SJCRH30 (cell line): ENCODE measurements around the gene RRAS. TPM values are rescaled to one million over a fixed set of nuclear protein-coding genes. Genes with fewer than 3 reads are reported as not detected.
"Not testable (repeated sequence)": the region's sequence is repeated elsewhere in the genome, so short reads cannot be mapped to it uniquely, and the experiment has no call there.

Experiments
- DNase-seq, 2 experiments: peaks; one replicate each; pipeline ENCODE4 v3.0.0-alpha.2; 2015 to 2020
- H3K27ac ChIP-seq: fragments of 250-450 bp; sonication (Bioruptor Pico); 2 replicates; pipeline ENCODE4 v1.5.1; 2020; ENCODE audit warnings: mild to moderate bottlenecking, moderate library complexity
- H3K27me3 ChIP-seq: fragments of 250-450 bp; sonication (Bioruptor Pico); 2 replicates; pipeline ENCODE4 v1.5.1; 2020; ENCODE audit warnings: mild to moderate bottlenecking, moderate library complexity
- H3K36me3 ChIP-seq: fragments of 250-450 bp; sonication (Bioruptor Pico); 2 replicates; pipeline ENCODE4 v1.5.1; 2020; ENCODE audit warnings: mild to moderate bottlenecking, moderate library complexity
- H3K4me1 ChIP-seq: fragments of 250-450 bp; sonication (Bioruptor Pico); 2 replicates; pipeline ENCODE4 v1.5.1; 2020; ENCODE audit warnings: mild to moderate bottlenecking, moderate library complexity
- H3K4me3 ChIP-seq: fragments of 250-450 bp; sonication (Bioruptor Pico); 2 replicates; pipeline ENCODE4 v1.5.1; 2020; ENCODE audit warnings: mild to moderate bottlenecking, moderate library complexity
- H3K9me3 ChIP-seq: fragments of 250-450 bp; sonication (Bioruptor Pico); replicated peaks from 2 replicates; pipeline ENCODE4 v1.5.1; 2020; ENCODE audit warnings: mild to moderate bottlenecking, moderate library complexity
- total RNA-seq: library from RNA; depleted of rRNA; stranded (reverse); fragments of >200 nt; shearing (Covaris generic); gene quantifications from 2 replicates; pipeline ENCODE4 v1.2.3, GENCODE V29; 2014

The RRAS gene
- total RNA-seq, 1 experiment from 2014 or later, result 7.6 TPM

DNA sequence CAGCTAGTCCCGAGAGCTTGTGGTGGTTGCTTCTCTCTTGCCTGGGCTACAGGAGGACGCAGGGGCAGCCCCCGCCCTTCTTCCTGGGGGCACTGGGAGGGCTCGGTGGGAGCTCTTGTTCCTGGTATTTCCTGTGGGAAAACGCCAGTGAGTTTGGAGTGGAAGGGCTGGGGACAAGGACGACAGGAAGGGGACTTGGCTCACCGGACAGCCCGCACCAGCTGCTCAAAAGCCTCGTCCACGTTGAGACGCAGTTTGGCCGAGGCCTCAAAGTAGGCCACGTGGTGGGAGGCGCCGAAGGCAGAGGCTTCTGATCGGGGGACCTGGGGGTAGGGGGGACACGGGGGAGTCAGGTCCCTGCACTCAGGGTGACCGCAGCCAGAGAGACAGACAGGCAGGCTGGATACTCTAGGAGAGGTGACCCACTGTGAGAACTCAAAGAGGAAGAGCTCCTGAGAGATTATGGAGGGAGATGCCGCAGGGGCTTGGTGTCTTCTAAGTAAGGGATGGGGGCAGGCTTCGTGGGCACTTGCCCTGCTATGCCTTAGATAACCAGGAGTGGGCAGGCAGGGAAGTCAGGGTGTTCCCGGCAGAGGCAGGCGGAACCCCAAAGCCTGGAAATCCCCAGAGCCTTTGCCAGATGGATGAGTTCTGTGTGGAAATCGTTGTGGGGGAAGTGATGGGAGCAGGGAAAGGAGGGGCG is 4.3 kb downstream of the RRAS start:
- H3K4me1 ChIP-seq, result peaks cover 11% of the 10 kb centered on the region
- no peaks in the 10 kb centered on the region for H3K27me3 ChIP-seq
- H3K9me3 ChIP-seq, result no peaks in the 10 kb centered on the region
- no peak overlapping the region for H3K27ac ChIP-seq
- DNase-seq, result peak; percentile 32 to 58
- H3K4me3 ChIP-seq, result no peak overlapping the region
- no peaks in the 10 kb centered on the region for H3K36me3 ChIP-seq

DNA sequence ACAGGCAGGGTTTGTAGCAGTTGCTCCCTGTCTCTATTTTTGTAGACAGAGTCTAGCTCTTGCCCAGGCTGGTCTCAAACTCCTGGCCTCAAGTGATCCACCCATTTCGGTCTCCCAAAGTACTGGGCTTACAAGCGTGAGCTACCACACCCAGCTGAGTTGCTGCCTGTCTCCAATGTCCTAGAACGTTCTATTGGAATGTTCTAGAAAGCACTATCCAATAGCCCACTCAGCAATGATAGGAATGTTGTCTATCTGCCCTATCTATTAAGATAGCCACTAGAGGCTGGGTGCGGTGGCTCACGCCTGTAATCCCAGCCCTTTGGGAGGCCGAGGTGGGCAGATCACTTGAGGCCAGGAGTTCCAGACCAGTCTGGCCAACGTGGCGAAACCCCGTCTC is 6.7 kb downstream of the RRAS start:
- H3K4me3 ChIP-seq, H3K4me1 ChIP-seq, H3K36me3 ChIP-seq, H3K9me3 ChIP-seq, DNase-seq, H3K27me3 ChIP-seq, H3K27ac ChIP-seq: not testable (repeated sequence)

GRCh38 chr19:49632576-49632975 is 7.4 kb downstream of the RRAS start:
- 0 out of 2 replicates have a peak, but pooled peaks cover 2% of the 10 kb centered on the region for H3K36me3 ChIP-seq
- H3K27ac ChIP-seq, result no peak overlapping the region
- H3K4me3 ChIP-seq, result no peak overlapping the region
- H3K27me3 ChIP-seq, result no peaks in the 10 kb centered on the region
- H3K9me3 ChIP-seq, result no peaks in the 10 kb centered on the region
- DNase-seq, result no peak
- H3K4me1 ChIP-seq, result peaks cover 5% of the 10 kb centered on the region

- Histone ChIP-seq H3K27ac (no peak overlapping the region), H3K27me3 (no peaks in the 10 kb centered on the region), H3K9me3 (no peaks in the 10 kb centered on the region), H3K4me3 (no peak overlapping the region), H3K4me1 (peaks cover 5% of the 10 kb centered on the region), H3K36me3 (peaks cover 9% of the 10 kb centered on the region)
- DNase-seq, result no peak
These were observed 8.2 kb downstream of the RRAS start for GRCh38 chr19:49631610-49632192.

DNA sequence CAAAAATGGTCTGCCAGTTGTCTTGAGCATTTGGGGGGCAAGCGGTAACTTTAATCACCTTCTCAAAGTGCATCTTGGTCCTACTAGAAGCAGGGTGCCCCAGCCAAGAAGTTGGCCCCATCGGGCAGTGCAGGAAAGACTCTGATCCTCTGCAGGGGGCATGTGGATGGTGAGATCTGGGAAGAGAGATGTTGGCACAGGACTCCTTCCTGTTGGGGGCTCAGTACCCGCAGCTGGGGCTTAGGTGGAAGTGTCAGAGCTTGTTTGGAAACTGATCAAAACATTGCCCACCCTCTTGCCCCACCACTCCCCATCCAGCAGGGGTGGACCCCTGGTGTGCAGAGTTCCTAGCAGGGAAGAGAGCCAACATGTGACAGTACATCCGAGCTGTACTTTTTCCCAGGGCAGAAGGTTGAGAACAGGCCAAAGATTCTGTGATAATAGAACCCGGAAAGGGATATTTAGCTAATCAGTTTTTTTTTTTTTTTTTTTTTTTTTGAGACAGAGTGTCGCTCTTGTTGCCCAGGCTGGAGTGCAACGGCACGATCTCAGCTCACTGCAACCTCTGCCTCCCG is 8.8 kb downstream of the RRAS start:
- Histone ChIP-seq H3K9me3 (no peaks in the 10 kb centered on the region), H3K27me3 (no peaks in the 10 kb centered on the region), H3K4me3 (no peak overlapping the region), H3K36me3 (peaks cover 13% of the 10 kb centered on the region), H3K4me1 (peaks cover 5% of the 10 kb centered on the region), H3K27ac (no peak overlapping the region)
- DNase-seq, result no peak

DNA sequence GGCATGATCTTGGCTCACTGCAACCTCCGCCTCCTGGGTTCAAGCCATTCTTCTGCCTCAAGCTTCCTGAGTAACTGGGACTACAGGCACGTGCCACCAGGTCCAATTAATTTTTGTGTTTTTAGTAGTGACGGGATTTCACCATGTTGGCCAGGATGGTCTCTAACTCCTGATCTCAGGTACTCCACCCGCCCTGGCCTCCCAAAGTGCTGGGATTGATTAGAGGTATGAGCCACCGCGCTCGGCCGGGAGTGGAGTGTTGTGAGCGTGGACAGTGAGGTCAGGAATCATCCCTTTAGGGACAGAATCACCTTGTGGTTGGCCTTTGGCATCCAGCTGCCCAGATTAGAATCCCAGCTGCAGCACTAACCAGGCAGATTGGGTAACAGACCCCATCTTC is 10.3 kb downstream of the RRAS start:
- Histone ChIP-seq H3K27me3 (no peaks in the 10 kb centered on the region), H3K9me3 (no peaks in the 10 kb centered on the region), H3K27ac (no peak overlapping the region), H3K4me1 (no peaks in the 10 kb centered on the region), H3K4me3 (no peak overlapping the region), H3K36me3 (peaks cover 16% of the 10 kb centered on the region)
- no peak for DNase-seq

DNA sequence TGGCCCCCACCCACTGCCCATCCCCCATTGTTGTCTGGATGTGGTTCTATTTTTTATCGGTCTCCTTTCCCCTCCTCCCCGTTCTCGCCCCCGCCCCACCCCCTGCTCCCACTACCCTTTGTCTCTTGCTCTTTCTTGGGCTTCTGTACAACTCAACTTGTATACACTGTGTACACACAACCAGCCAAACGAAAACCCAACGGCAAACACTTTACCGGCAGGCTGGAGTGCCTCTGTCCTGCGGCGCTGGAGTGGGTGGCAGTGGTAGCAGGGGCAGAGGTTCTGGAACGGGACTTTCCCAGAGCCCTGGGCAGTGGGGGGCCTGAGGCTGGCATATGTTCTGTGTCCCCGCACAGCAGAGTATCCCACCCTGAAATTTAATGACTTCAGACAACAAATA is 13.7 kb downstream of the RRAS start:
- no peaks in the 10 kb centered on the region for H3K4me1 ChIP-seq

DNA sequence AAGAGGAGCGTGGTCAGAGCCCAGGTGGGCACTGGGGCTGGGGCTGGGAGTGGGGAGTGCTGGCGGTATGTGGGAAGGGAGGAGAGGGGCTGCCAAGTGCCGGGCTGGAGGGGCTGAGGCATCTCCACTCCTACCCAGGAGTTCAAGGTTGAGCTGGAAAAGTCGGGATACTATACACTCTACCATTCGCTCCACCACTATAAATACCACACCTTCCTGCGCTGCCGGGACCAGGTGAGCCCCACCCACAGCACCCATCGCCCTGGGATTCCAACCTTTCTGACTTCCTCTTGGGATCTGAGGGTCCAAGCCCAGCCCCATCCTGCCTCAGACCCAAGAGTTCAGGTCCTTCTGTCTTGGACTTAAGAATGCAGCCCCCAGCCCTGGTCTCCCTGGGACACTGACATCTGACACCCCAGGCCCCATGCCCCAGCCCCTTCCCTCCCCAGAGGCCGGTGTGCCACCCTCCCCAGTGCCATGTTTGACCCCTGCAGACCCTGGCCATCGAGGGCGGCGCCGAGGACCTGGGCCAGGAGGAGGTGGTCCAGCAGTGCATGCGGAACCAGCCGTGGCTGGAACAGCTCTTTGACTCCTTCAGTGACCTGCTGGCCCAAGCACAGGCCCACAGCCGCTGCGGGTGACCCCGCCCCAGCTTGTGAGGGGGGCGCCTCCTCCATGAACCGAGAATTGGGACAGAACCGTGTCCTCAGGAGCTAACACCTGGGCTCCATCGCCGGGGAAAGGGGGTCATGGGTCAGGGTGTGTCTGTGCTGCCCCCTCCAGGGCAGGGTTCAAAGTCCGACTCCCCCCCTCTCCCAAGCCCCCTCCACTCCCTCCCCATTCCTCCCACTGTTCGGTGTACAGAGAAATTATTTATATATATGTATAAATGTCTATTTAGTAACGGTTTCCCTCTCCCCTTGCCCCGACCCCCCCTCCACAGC is 14.7 kb downstream of the RRAS start:
- no peaks in the 10 kb centered on the region for H3K27me3 ChIP-seq
- no peak for DNase-seq
- H3K4me1 ChIP-seq, result no peaks in the 10 kb centered on the region
- no peaks in the 10 kb centered on the region for H3K9me3 ChIP-seq
- no peak overlapping the region for H3K27ac ChIP-seq
- no peak overlapping the region for H3K4me3 ChIP-seq
- peaks cover 20% of the 10 kb centered on the region for H3K36me3 ChIP-seq

More for the DNA sequence above, 13.7 kb downstream of the RRAS start:
- no peak for DNase-seq
- Histone ChIP-seq H3K27me3 (no peaks in the 10 kb centered on the region), H3K9me3 (no peaks in the 10 kb centered on the region), H3K36me3 (peaks cover 20% of the 10 kb centered on the region), H3K4me3 (no peak overlapping the region), H3K27ac (no peak overlapping the region)

- not testable (repeated sequence) for H3K4me3 ChIP-seq, H3K9me3 ChIP-seq
These were observed 22.1 kb downstream of the RRAS start for GRCh38 chr19:49617860-49618259.

GRCh38 chr19:49616945-49617344 is 23.0 kb downstream of the RRAS start:
- no peak for DNase-seq
- Histone ChIP-seq H3K4me1 (0 out of 2 replicates have a peak, but pooled peaks cover 3% of the 10 kb centered on the region), H3K9me3 (no peaks in the 10 kb centered on the region), H3K27me3 (no peaks in the 10 kb centered on the region), H3K27ac (no peak overlapping the region), H3K4me3 (no peak overlapping the region), H3K36me3 (peaks cover 44% of the 10 kb centered on the region)

More at GRCh38 chr19:49617860-49618259, 22.1 kb downstream of the RRAS start:
- DNase-seq, H3K27me3 ChIP-seq, H3K4me1 ChIP-seq, H3K27ac ChIP-seq: not testable (repeated sequence)
- H3K36me3 ChIP-seq, result peaks cover 42% of the 10 kb centered on the region

GRCh38 chr19:49616532-49616931 is 23.4 kb downstream of the RRAS start:
- Histone ChIP-seq H3K4me1 (0 out of 2 replicates have a peak, but pooled peaks cover 3% of the 10 kb centered on the region), H3K9me3 (no peaks in the 10 kb centered on the region), H3K27ac (no peak overlapping the region), H3K36me3 (peaks cover 44% of the 10 kb centered on the region), H3K27me3 (no peaks in the 10 kb centered on the region), H3K4me3 (no peak overlapping the region)
- no peak for DNase-seq

GRCh38 chr19:49615861-49616260 is 24.1 kb downstream of the RRAS start:
- peaks cover 44% of the 10 kb centered on the region for H3K36me3 ChIP-seq
- H3K27ac ChIP-seq, result no peak overlapping the region
- 0 out of 2 replicates have a peak, but pooled peaks cover 3% of the 10 kb centered on the region for H3K4me1 ChIP-seq
- no peaks in the 10 kb centered on the region for H3K27me3 ChIP-seq
- H3K4me3 ChIP-seq, result no peak overlapping the region
- H3K9me3 ChIP-seq, result no peaks in the 10 kb centered on the region
- no peak for DNase-seq

GRCh38 chr19:49614096-49614833 is 25.7 kb downstream of the RRAS start:
- DNase-seq, result no peak

GRCh38 chr19:49613374-49613773 is 26.6 kb downstream of the RRAS start:
- Histone ChIP-seq H3K9me3 (no peaks in the 10 kb centered on the region), H3K27ac (no peak overlapping the region), H3K4me3 (no peak overlapping the region), H3K27me3 (no peaks in the 10 kb centered on the region), H3K36me3 (peaks cover 53% of the 10 kb centered on the region), H3K4me1 (0 out of 2 replicates have a peak, but pooled peaks cover 3% of the 10 kb centered on the region)
- DNase-seq, result no peak

More at GRCh38 chr19:49614096-49614833, 25.7 kb downstream of the RRAS start:
- Histone ChIP-seq H3K9me3 (no peaks in the 10 kb centered on the region), H3K27ac (no peak overlapping the region), H3K27me3 (no peaks in the 10 kb centered on the region), H3K36me3 (peaks cover 47% of the 10 kb centered on the region), H3K4me1 (0 out of 2 replicates have a peak, but pooled peaks cover 3% of the 10 kb centered on the region), H3K4me3 (no peak overlapping the region)
